GM06990 (cell line): ENCODE data around the gene HEXB.
"Not testable (repeated sequence)": the region's sequence is repeated elsewhere in the genome, so short reads cannot be mapped to it uniquely, and the experiment has no call there.

ENCODE experiments used
- DNase-seq: peaks from one replicate; pipeline ENCODE4 v3.0.0-alpha.2; 2011; ENCODE audit not compliant: insufficient read length; ENCODE audit errors: extremely low read depth
- H3K27me3 ChIP-seq: replicated peaks from 2 replicates; pipeline ENCODE4 v1.6.0; 2011; ENCODE audit warnings: low read length; ENCODE audit not compliant: control insufficient read depth, insufficient read depth
- H3K36me3 ChIP-seq: 2 replicates; pipeline ENCODE4 v1.5.1; 2011; ENCODE audit warnings: low read length; ENCODE audit not compliant: control insufficient read depth, insufficient read depth
- H3K4me3 ChIP-seq: replicated peaks from 2 replicates; pipeline ENCODE4 v1.5.1; 2011; ENCODE audit warnings: low read depth, mild to moderate bottlenecking, control low read depth, low read length
- TF ChIP-seq, protein P1 (sequence below): IDR thresholded peaks from 2 replicates; pipeline ENCODE4 v1.5.1; 2011; ENCODE audit warnings: low read length, control low read depth, mild to moderate bottlenecking, inconsistent platforms; ENCODE audit not compliant: insufficient read depth, poor library complexity, severe bottlenecking

HEXB gene

DNA sequence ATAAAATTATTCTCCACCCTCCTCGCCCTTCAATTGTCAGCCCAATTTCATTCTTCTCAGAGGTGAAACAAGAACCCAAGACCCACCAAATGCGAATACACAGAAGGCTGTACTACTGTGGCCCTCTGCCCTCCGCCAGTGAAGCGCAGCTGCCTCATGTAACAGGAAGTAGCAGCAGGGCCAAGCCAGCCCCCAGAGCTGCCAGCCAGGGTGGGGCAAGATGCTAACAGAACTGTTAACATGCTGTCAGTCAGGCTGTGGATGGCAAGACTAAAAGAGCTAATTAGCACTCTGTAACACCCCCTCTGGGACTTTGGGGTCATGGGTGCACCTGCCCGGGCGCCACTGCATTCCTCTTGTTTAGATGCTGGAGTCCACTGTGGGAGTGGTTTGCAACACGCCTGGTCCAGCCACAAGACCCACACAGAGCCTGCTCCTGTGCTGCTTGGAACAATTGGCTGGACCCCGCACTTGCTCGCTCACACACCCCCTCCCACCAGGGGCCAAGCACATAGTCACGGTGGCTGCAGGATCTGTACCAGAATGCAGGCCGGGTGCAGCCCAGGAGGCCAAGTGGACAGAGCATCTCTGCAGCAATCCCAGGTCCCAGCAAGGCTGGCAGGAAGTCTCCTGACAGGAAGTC is 14.5 kb upstream of the HEXB start:
- H3K4me3 ChIP-seq: no peak overlapping the region
- no peaks in the 10 kb centered on the region for H3K36me3 ChIP-seq
- TF ChIP-seq, protein P1, sequence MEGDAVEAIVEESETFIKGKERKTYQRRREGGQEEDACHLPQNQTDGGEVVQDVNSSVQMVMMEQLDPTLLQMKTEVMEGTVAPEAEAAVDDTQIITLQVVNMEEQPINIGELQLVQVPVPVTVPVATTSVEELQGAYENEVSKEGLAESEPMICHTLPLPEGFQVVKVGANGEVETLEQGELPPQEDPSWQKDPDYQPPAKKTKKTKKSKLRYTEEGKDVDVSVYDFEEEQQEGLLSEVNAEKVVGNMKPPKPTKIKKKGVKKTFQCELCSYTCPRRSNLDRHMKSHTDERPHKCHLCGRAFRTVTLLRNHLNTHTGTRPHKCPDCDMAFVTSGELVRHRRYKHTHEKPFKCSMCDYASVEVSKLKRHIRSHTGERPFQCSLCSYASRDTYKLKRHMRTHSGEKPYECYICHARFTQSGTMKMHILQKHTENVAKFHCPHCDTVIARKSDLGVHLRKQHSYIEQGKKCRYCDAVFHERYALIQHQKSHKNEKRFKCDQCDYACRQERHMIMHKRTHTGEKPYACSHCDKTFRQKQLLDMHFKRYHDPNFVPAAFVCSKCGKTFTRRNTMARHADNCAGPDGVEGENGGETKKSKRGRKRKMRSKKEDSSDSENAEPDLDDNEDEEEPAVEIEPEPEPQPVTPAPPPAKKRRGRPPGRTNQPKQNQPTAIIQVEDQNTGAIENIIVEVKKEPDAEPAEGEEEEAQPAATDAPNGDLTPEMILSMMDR: no peak
- no peaks in the 10 kb centered on the region; the same call in 1 of the 2 replicates for H3K27me3 ChIP-seq
- no peak for DNase-seq

DNA sequence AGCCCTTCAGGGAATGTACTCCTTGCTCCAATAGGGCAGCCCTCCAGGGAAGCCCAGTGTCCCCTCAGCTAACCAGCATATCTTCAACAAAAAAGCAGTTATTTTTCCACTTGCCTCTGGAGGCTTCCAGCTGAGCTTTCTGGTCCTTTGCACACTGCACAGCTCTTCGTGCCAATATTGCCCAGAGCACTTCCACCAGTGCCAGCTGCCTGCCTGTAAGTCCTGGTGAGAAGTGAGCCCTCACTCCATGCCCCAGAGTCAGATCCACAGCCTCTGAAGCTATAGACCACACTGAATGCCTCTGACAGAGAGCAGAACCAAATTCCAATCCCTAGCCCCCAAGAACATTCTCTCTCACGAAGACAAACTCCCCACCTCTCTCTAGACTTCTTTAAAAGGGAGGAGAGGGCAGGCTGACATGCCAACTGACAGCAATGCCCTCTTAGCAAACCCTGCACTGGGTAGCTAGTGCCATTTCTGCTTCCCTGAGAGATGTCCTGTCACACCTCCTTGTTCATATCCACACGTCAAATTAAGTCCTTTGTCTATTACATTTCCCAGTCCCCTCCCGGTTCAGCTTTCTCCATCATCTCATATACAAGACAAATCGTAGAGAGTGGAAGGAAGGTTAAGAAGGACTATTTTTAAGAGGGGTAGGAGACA is 12.7 kb upstream of the HEXB start:
- no peaks in the 10 kb centered on the region; the same call in 1 of the 2 replicates for H3K27me3 ChIP-seq
- no peak for DNase-seq
- TF ChIP-seq, protein P1: no peak
- no peaks in the 10 kb centered on the region for H3K36me3 ChIP-seq
- no peak overlapping the region for H3K4me3 ChIP-seq

GRCh38 chr5:74673011-74673790 is 11.8 kb upstream of the HEXB start:
- no peaks in the 10 kb centered on the region for H3K36me3 ChIP-seq
- no peak for DNase-seq
- H3K4me3 ChIP-seq: no peak overlapping the region
- no peaks in the 10 kb centered on the region; the same call in 1 of the 2 replicates for H3K27me3 ChIP-seq
- TF ChIP-seq, protein P1: peak; percentile 9

DNA sequence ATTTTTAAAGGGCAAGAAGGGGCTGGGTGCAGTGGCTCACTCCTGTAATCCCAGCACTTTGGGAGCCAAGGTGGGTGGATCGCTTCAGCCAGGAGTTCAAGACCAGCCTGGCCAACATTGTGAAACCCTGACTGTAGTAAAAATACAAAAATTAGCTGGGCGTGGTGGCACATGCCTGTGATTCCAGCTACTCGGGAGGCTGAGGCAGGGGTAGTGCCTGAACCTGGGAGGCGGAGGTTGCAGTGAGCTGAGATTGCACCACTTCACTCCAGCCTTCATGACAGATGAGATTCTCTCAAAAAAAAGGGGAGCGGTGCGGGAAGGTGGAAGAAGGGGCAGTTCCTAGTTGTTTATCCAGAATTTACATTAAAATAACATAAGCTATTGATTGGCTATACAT is 8.6 kb upstream of the HEXB start:
- H3K27me3 ChIP-seq, DNase-seq, H3K36me3 ChIP-seq, H3K4me3 ChIP-seq: not testable (repeated sequence)

- H3K27me3 ChIP-seq, H3K36me3 ChIP-seq, DNase-seq, H3K4me3 ChIP-seq: not testable (repeated sequence)
Observed at GRCh38 chr5:74678123-74678522, 6.9 kb upstream of the HEXB start.

GRCh38 chr5:74679300-74679699 is 5.7 kb upstream of the HEXB start:
- not testable (repeated sequence) for H3K36me3 ChIP-seq, DNase-seq, H3K4me3 ChIP-seq, H3K27me3 ChIP-seq

- H3K27me3 ChIP-seq: no peaks in the 10 kb centered on the region
- DNase-seq: no peak
- no peaks in the 10 kb centered on the region for H3K36me3 ChIP-seq
- TF ChIP-seq, protein P1: no peak
- H3K4me3 ChIP-seq: no peak overlapping the region
Observed at GRCh38 chr5:74679966-74680365, 5.1 kb upstream of the HEXB start.
